GM12878 (cell line): ENCODE measurements around the gene TCEA2. TPM values are rescaled to one million over a fixed set of nuclear protein-coding genes. Genes with fewer than 3 reads are reported as not detected.

Source experiments
- CBX5 ChIP-seq: sonication (generic); IDR thresholded peaks from 2 replicates; pipeline ENCODE4 v1.6.1; 2016; ENCODE audit warnings: low read depth, moderate library complexity, mild to moderate bottlenecking, inconsistent platforms
- EED ChIP-seq: sonication (generic); IDR thresholded peaks from 2 replicates; pipeline ENCODE4 v1.6.1; 2016; ENCODE audit warnings: antibody characterized with exemption, low read depth
- ELK1 ChIP-seq: IDR thresholded peaks from 2 replicates; pipeline ENCODE4 v1.6.1; 2012; ENCODE audit warnings: low read depth, low read length, improper control_type of control experiment
- MTA3 ChIP-seq: IDR thresholded peaks from 2 replicates; pipeline ENCODE4 v1.6.1; 2012; ENCODE audit warnings: low read length, inconsistent platforms, borderline replicate concordance
- POLR2A ChIP-seq: IDR thresholded peaks from 2 replicates; pipeline ENCODE4 v1.6.1; 2011; ENCODE audit warnings: low read depth, mild to moderate bottlenecking, low read length
- PRDM15 ChIP-seq: fragments of 450-650 bp; formaldehyde crosslinking; IDR thresholded peaks from 2 replicates; pipeline ENCODE4 v1.4.0; 2020; ENCODE audit warnings: mild to moderate bottlenecking, moderate library complexity
- RELB ChIP-seq: fragments of 450-650 bp; IDR thresholded peaks from 2 replicates; pipeline ENCODE4 v1.6.1; 2017; ENCODE audit warnings: low read depth, mild to moderate bottlenecking, moderate library complexity
- SMAD5 ChIP-seq: IDR thresholded peaks from 2 replicates; pipeline ENCODE4 v1.6.1; 2016; ENCODE audit warnings: antibody characterized with exemption, low read depth
- SP1 ChIP-seq: IDR thresholded peaks from one replicate; pipeline ENCODE4 v1.6.1; 2011; ENCODE audit warnings: low read depth, low read length
- SREBF2 ChIP-seq: IDR thresholded peaks from 2 replicates; pipeline ENCODE4 v1.6.1; 2012; ENCODE audit warnings: mild to moderate bottlenecking, low read length
- ZNF207 ChIP-seq: fragments of 450-650 bp; IDR thresholded peaks from 2 replicates; pipeline ENCODE4 v1.6.1; 2014; ENCODE audit warnings: antibody characterized with exemption, mild to moderate bottlenecking, borderline replicate concordance
- ZNF217 ChIP-seq: fragments of 450-650 bp; IDR thresholded peaks from 2 replicates; pipeline ENCODE4 v1.6.1; 2017; ENCODE audit warnings: antibody characterized with exemption, mild to moderate bottlenecking
- polyA plus RNA-seq, 11 experiments: library from polyadenylated mRNA; depleted of rRNA in 4 of 11; unstranded in 6 of 11; stranded (reverse) in 5 of 11; fragments of >200 nt; fragmentation: Nextera tagmentation in 4 of 11; fragmentation: Illumina TruSeq in 1 of 11; extraction: Ambion mirVana in 4 of 11; extraction: Trizol in 1 of 11; gene quantifications; 1 replicate in 1 of 11; 2 replicates in 10 of 11; pipeline versions ENCODE4 v1.2.1 to v1.2.3, GENCODE V29; 2011 to 2016; ENCODE audit warnings: inconsistent platforms in 2 of 11, missing spikeins in 2 of 11, low read depth in 1 of 11
- total RNA-seq, 4 experiments: library from RNA; depleted of rRNA in 3 of 4; stranded (reverse); fragments of >200 nt in 3 of 4; fragmentation: Illumina TruSeq in 1 of 4; extraction: Trizol in 1 of 4; gene quantifications; 2 replicates each; pipeline versions ENCODE4 v1.2.1 to v1.2.3, GENCODE V29; 2013 to 2021

The TCEA2 gene
- total and polyA plus RNA-seq, 10 of the 15 experiments (the other 5 are each of a cell fraction or from before 2014, with no cell fraction given), result 3.4 to 42.5 (median 13.3) TPM

- TF ChIP-seq ZNF207 (no peak), POLR2A (peak; percentile 67), EED (no peak), SREBF2 (no peak), SP1 (no peak), PRDM15 (no peak), CBX5 (no peak), ZNF217 (peak; percentile 76), ELK1 (peak; percentile 38; the same call in 1 of the 2 replicates), SMAD5 (no peak), MTA3 (no peak), RELB (no peak)
Measured at GRCh38 chr20:64079273-64080012, 16.4 kb downstream of the TCEA2 start, which contains the start of gene RGS19 (continued).
